ENCODE measurements around the gene LSP1.

The LSP1 gene

GRCh38 chr11:1851468-1852180, 1.3 kb upstream of the LSP1 start:
- no peak for DNase-seq

GRCh38 chr11:1852271-1852876, 510 bp upstream of the LSP1 start:
- no peak for DNase-seq

- peak in 1 of 2 donors; percentile 36 for DNase-seq
Measured at GRCh38 chr11:1853376-1854131, 670 bp downstream of the LSP1 start.

- DNase-seq = peak in 1 of 2 donors; percentile 29
Measured at GRCh38 chr11:1854132-1854948, 1.5 kb downstream of the LSP1 start.

GRCh38 chr11:1854949-1855885, 2.3 kb downstream of the LSP1 start:
- peak; percentile 48 to 62 for DNase-seq

- DNase-seq = no peak
Measured at GRCh38 chr11:1855886-1856265, 3.0 kb downstream of the LSP1 start.

- no peak for DNase-seq
Measured at GRCh38 chr11:1856306-1857005, 3.6 kb downstream of the LSP1 start.

- DNase-seq = no peak
Measured at GRCh38 chr11:1857064-1857463, 4.2 kb downstream of the LSP1 start.

GRCh38 chr11:1858154-1858553, 5.3 kb downstream of the LSP1 start:
- DNase-seq = no peak

- DNase-seq = no peak
Measured at GRCh38 chr11:1858576-1858975, 5.7 kb downstream of the LSP1 start.

GRCh38 chr11:1859004-1859403, 6.1 kb downstream of the LSP1 start:
- DNase-seq = no peak

GRCh38 chr11:1860108-1860507, 7.2 kb downstream of the LSP1 start:
- no peak for DNase-seq

GRCh38 chr11:1861435-1862411, 8.8 kb downstream of the LSP1 start:
- no peak for DNase-seq

- no peak for DNase-seq
Measured at GRCh38 chr11:1862588-1863351, 9.9 kb downstream of the LSP1 start.

GRCh38 chr11:1863352-1864216, 10.7 kb downstream of the LSP1 start:
- DNase-seq = no peak

GRCh38 chr11:1864231-1864630, 11.3 kb downstream of the LSP1 start:
- no peak for DNase-seq

GRCh38 chr11:1864831-1865665, 12.2 kb downstream of the LSP1 start:
- DNase-seq = no peak

Data from stimulated activated CD4-positive, alpha-beta T cell treated with anti-CD3 and anti-CD28 coated beads, Interleukin-2, amount 100 ng/mL, for 24 hours (primary cell).